Measurements from ENCODE around the gene CGB3.
"Not testable (repeated sequence)": the region's sequence is repeated elsewhere in the genome, so short reads cannot be mapped to it uniquely, and the experiment has no call there.

Gene CGB3

GRCh38 chr19:49042177-49042576, 18.0 kb upstream of the CGB3 start:
- no peak for DNase-seq

GRCh38 chr19:49039736-49040135, 15.6 kb upstream of the CGB3 start:
- DNase-seq: not testable (repeated sequence)

- DNase-seq: not testable (repeated sequence)
Measured at GRCh38 chr19:49038557-49039276, 14.6 kb upstream of the CGB3 start.

- DNase-seq: not testable (repeated sequence)
Measured at GRCh38 chr19:49038111-49038510, 14.0 kb upstream of the CGB3 start.

- peak; percentile 79 for DNase-seq
Measured at GRCh38 chr19:49036815-49037214, 12.7 kb upstream of the CGB3 start, which contains the start of gene CGB1. Gene CGB1, minus strand, starts transcription at chr19:49036895. Its CDS starts 184 bp downstream, at chr19:49036711.

GRCh38 chr19:49031642-49032301, 7.6 kb upstream of the CGB3 start, which contains the start of gene CGB2:
Gene CGB2, plus strand, starts transcription at chr19:49031890. Its CDS starts 206 bp downstream, at chr19:49032096.
- peak; percentile 90 for DNase-seq

- not testable (repeated sequence) for DNase-seq
Measured at GRCh38 chr19:49030323-49030722, 6.2 kb upstream of the CGB3 start.

- DNase-seq: not testable (repeated sequence)
Measured at GRCh38 chr19:49029749-49030148, 5.6 kb upstream of the CGB3 start.

- DNase-seq: not testable (repeated sequence)
Measured at GRCh38 chr19:49028686-49029085, 4.6 kb upstream of the CGB3 start.

- not testable (repeated sequence) for DNase-seq
Measured at GRCh38 chr19:49025599-49025998, 1.5 kb upstream of the CGB3 start.

- not testable (repeated sequence) for DNase-seq
Measured at GRCh38 chr19:49025088-49025487, 955 bp upstream of the CGB3 start.

- DNase-seq: no peak
Measured at GRCh38 chr19:49022116-49022515, 2.0 kb downstream of the CGB3 start.

- no peak for DNase-seq
Measured at GRCh38 chr19:49020931-49021895, 2.9 kb downstream of the CGB3 start.

- DNase-seq: no peak
Measured at GRCh38 chr19:49020342-49020741, 3.8 kb downstream of the CGB3 start.

- DNase-seq: peak; percentile 68
Measured at GRCh38 chr19:49019242-49019932, 4.7 kb downstream of the CGB3 start.

GRCh38 chr19:49018388-49019241, 5.5 kb downstream of the CGB3 start:
- not testable (repeated sequence) for DNase-seq

GRCh38 chr19:49017666-49018351, 6.3 kb downstream of the CGB3 start:
- peak; percentile 66 for DNase-seq

- DNase-seq: no peak
Measured at GRCh38 chr19:49017041-49017665, 7.0 kb downstream of the CGB3 start, which contains the start of gene LHB. Gene LHB, minus strand, starts transcription at chr19:49017091. Its CDS starts 10 bp downstream, at chr19:49017081.

- no peak for DNase-seq
Measured at GRCh38 chr19:49016067-49016839, 7.9 kb downstream of the CGB3 start.
